Erythroblast (primary cell): ENCODE results near the gene CACNA1A.
A peak's percentile ranks its signal among the peaks of the same experiment; 100 is the strongest.
"Not testable (repeated sequence)": the region's sequence is repeated elsewhere in the genome, so short reads cannot be mapped to it uniquely, and the experiment has no call there.

ENCODE experiments used
- DNase-seq, 2 experiments: peaks; one replicate each; lab custom pipeline; 2025; lab: John Stamatoyannopoulos, UW
- GATA1 ChIP-seq: IDR thresholded peaks from 2 replicates; pipeline ENCODE4 v1.6.1; 2011; ENCODE audit warnings: low read depth, mild to moderate bottlenecking, control low read depth, low read length, moderate library complexity
- POLR2A ChIP-seq: IDR thresholded peaks from 2 replicates; pipeline ENCODE4 v1.6.1; 2011; ENCODE audit warnings: mild to moderate bottlenecking, low read length

CACNA1A gene

DNA sequence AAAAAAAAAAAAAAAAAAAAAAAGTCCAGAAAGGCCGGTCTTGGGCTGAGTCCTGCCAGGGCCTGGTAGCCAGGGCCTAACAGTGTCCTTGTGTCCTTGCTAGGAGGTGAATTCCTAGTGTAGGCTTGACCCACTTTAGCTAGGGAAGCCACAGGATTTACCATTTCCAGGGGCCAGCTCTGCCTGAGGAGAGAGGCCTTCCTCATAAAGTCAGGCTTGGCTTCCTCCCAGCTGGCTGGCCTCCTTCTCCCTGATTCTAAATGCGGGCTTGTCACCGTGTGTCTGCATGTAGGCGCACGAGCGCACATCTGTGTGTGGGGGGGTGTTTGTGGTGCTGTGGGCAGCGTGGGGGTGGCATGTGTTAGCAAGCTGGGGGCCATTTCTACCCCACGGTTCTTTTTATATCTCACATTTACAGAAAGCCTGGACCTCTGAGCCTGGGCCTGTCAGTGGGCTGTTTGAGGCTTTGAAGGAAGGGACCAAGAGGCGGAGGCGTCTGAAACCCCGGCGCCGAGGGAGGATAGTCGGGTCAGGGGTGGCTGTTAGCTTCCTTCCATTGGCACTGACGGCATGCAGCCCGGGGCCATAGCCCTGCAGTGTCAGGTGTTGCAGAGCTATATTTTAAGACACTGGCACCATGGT, 324.4 kb downstream of the CACNA1A start:
- no peak for DNase-seq
- TF ChIP-seq POLR2A, result no peak
- no peak for TF ChIP-seq GATA1

GRCh38 chr19:13178291-13178690, 328.0 kb downstream of the CACNA1A start:
- DNase-seq, result not testable (repeated sequence)

DNA sequence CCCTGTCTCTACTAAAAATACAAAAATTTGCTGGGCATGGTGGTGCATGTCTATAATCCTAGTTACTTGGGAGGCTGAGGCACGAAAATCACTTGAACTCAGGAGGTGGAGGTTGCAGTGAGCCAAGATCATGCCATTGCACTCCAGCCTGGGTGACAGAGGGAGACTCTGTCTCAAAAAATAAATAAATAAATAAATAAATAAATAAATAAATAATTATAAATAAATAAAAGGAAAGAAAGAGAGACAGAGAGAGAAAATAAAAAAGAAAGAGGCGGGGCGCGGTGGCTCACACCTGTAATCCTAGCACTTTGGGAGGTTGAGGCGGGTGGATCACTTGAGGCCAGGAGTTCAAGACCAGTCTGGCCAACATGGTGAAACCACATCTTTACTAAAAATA, 328.7 kb downstream of the CACNA1A start:
- DNase-seq, result not testable (repeated sequence)

GRCh38 chr19:13176345-13176744, 329.9 kb downstream of the CACNA1A start:
- no peak for TF ChIP-seq POLR2A
- no peak for TF ChIP-seq GATA1
- DNase-seq, result no peak

DNA sequence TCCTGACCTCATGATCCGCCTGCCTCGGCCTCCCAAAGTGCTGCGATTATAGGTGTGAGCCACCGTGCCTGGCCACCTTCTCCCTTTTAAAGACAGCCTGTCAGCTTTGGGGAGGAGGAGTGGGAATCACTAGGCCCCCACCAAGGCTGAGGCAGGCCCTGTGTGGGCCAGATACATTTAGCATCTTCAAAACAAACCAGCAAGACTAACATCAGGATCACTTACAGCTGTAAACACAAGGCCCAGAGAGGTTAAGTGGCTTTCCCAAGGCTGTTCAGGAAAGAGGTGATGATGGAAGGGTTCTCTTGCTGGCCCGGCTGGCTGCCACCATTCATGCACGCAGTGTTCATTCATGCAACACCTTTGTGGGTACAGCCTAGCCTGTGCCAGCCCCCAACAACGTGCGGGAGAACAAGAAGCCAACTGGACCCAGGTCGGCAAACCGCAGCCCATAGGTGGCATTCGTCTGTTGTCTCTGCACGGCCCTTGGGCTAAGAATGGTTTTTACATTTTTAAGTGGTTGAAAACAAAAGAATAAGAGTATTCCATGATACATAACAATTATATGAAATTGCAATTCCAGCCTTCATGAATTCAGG, 333.0 kb downstream of the CACNA1A start:
- no peak for DNase-seq
- TF ChIP-seq GATA1 (no peak), POLR2A (no peak)

DNA sequence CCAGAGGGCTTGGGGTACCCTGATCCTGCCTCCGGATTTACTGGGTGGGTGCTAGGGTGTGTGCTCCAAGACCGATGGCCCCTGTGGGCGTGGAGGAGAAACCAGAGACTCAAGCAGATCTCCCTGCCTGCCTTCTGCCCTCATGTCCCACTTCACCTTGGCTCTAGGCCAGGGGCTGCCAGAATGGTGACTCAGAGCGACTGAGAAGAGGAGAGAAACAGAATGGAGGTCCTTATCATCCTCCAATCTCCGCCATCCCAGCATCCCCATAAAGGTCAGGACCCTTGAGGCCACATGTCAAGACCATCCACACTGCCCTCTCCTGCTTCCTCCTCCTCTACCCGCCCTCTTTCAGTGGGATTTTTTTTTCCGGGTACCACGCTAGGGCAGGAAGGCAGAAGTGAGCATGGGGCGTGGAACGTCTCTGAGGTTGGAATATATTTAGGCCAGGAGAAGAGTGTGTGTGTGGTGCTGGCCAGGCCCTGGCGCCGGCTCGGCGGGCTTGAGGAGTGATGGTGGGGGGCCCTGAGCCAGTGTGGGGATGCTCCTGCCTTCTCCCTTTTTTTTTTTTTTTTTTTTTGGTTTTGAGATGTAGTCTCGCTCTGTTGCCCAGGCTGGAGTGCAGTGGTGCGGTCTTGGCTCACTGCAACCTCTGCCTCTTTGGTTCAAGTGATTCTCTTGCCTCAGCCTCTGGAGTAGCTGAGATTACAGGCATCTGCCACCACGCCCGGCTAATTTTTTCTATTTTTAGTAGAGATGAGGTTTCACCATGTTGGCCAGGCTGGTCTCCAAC, 333.7 kb downstream of the CACNA1A start:
- TF ChIP-seq GATA1 (no peak), POLR2A (no peak)

GRCh38 chr19:13171146-13171545, 335.1 kb downstream of the CACNA1A start:
- no peak for TF ChIP-seq POLR2A
- no peak for TF ChIP-seq GATA1
- no peak for DNase-seq

More for the DNA sequence above, 333.7 kb downstream of the CACNA1A start:
- DNase-seq, result peak; percentile 30 to 63

DNA sequence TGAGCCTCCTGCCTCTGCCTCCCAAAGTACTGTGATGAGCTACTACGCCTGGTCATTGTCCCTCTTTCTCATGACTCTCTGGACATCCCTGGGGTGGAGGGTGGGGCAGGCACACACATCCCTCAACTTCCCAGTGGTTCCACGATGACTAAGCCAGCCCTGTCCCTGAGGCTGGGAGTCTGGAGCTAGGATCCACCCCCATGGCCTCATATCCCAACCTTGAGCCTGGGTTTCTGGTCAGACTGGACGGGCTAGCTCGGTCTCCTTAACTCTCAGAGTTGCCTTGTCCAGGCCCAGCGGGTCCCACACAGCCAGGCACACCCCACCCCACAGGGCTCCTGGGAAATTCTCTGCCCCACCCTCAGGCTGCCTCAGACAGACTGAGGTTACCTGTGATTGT, 336.5 kb downstream of the CACNA1A start:
- no peak for TF ChIP-seq POLR2A
- TF ChIP-seq GATA1, result no peak
- no peak for DNase-seq

- not testable (repeated sequence) for DNase-seq
Measured at GRCh38 chr19:13166151-13166550, 340.1 kb downstream of the CACNA1A start.

- TF ChIP-seq GATA1 (no peak), POLR2A (no peak)
- no peak for DNase-seq
Measured at GRCh38 chr19:13165162-13165997, 340.9 kb downstream of the CACNA1A start.

DNA sequence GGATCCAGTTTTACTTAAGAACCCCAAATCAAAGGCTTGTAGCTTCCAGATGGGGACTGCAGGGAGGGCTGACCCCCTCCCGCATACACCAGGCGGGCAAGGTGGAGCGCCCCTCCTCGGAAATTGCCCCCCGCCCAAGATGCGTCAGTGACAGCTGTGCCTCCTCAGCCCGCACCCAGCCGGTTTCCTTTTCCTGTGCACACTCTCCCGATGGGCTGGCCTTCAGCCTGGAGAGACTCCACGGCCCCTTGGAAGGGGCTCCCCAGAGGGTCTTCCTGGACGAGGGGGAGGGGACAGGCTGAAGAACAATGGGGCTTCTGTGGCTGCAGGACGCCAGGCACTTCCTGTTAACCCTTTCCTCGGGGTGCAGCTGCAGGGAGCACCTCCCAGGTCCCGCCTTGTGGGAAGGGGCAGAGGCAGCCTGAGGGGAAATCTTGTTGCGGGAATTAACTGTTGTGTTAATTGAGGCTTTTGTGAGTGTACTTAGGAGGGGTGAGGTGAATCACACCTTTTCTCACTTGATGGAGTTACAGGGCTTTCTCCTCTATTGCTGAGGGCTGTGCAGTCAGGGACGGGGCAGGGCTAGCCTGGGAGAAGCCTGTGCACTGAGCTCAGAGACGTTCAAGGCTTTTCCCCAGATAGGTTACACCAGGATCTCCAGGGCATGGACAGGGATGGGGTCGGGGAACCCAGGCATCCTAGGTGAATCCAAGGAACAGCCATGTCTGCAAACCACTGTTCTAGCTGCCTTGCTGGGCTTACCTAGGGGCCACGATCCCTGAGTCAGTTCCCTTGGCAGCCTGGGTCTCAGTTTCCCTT, 341.7 kb downstream of the CACNA1A start:
- DNase-seq, result no peak
- no peak for TF ChIP-seq POLR2A

DNA sequence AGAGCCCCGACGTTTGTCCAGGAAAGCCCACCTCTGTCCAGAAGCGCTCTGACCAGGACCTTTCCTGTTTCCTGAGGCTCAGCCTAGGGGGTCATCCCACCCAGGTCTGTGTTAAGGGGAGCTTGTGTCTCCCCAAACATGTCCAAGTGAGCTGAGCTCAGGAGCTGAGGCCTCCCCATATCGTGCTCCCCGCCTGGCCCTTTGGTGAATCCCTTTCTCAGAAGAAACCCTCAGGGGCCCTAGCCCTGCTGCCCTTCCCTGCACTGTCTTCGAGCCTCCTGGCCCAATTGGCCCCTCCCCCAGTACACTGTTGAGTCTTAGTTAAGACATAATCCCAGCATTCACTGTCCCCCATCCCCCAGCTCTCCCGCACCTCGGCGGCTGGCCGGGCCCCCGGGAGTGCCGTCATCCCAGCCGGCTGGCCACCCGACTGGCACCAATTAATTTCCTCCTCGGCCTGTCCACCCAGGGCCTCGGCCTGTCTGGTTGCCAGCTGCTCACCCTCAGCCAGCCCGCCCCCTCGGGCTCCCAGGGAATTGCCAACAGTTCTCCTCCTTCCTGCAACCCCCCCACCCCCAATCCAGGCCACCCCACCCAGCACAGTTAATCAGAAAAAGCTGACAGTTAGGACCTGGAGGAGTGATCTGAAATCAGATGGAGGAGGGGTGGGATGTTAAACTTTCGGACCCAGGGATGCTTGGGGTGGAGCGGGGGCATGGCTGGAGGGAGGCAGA, 342.5 kb downstream of the CACNA1A start:
- DNase-seq, result peak; percentile 67 to 72
- TF ChIP-seq POLR2A (no peak), GATA1 (no peak)

- DNase-seq, result peak; percentile 97
- TF ChIP-seq GATA1, result no peak
- TF ChIP-seq POLR2A, result peak; percentile 69
Measured at GRCh38 chr19:13162724-13163608, 343.3 kb downstream of the CACNA1A start.
